ENCODE data around the gene ZNF506.
"Not testable (repeated sequence)": the region's sequence is repeated elsewhere in the genome, so short reads cannot be mapped to it uniquely, and the experiment has no call there.

Gene ZNF506

DNA sequence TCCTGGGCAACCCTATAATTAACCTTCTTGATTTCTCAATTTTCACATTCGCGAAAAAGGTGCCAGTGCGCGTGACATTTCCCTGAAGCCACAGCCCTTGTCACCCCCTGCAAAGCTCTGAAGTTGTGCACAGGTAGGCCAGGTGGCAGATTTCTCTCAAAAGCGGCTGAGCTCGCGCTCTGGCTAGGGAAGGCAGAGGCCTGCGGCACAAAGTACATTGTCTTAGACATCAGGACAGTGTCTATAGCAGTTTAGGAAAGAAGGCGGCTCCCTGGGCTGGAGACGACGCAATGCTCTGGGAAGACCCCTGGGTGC lies 45.7 kb downstream of the ZNF506 start:
- no peaks in the 10 kb centered on the region for H3K9me2 ChIP-seq (replicated peaks; ENCODE audit: insufficient read depth, low read length)
- peak overlapping the region; percentile 70 for H3K9ac ChIP-seq (ENCODE audit: low read length)
- H3K9me3 ChIP-seq (ENCODE audit: insufficient read depth, low read length): no peaks in the 10 kb centered on the region
- TF ChIP-seq EZH2phosphoT487 (conservative IDR thresholded peaks at IDR 0.05; ENCODE audit: low read length): no peak
- TF ChIP-seq, protein P1, sequence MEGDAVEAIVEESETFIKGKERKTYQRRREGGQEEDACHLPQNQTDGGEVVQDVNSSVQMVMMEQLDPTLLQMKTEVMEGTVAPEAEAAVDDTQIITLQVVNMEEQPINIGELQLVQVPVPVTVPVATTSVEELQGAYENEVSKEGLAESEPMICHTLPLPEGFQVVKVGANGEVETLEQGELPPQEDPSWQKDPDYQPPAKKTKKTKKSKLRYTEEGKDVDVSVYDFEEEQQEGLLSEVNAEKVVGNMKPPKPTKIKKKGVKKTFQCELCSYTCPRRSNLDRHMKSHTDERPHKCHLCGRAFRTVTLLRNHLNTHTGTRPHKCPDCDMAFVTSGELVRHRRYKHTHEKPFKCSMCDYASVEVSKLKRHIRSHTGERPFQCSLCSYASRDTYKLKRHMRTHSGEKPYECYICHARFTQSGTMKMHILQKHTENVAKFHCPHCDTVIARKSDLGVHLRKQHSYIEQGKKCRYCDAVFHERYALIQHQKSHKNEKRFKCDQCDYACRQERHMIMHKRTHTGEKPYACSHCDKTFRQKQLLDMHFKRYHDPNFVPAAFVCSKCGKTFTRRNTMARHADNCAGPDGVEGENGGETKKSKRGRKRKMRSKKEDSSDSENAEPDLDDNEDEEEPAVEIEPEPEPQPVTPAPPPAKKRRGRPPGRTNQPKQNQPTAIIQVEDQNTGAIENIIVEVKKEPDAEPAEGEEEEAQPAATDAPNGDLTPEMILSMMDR (IDR thresholded peaks at IDR 0.05; ENCODE audit: insufficient read depth, low read length, poor library complexity, severe bottlenecking): no peak
- no peaks in the 10 kb centered on the region for H3K36me3 ChIP-seq (ENCODE audit: low read length)
- H3K79me2 ChIP-seq (ENCODE audit: insufficient read depth, low read length): peaks cover 25% of the 10 kb centered on the region
- H3F3A ChIP-seq (ENCODE audit: insufficient read depth): 0 out of 2 replicates have a peak, but pooled peaks cover 7% of the 10 kb centered on the region
- peak overlapping the region; percentile 65 for H2AFZ ChIP-seq (ENCODE audit: low read depth, low read length, severe bottlenecking)
- no peak overlapping the region for H3K27ac ChIP-seq (ENCODE audit: low read depth, low read length)
- H3K4me3 ChIP-seq (ENCODE audit: insufficient read depth, low read length, poor library complexity, severe bottlenecking): peak overlapping the region; percentile 86
- no peaks in the 10 kb centered on the region for H4K20me1 ChIP-seq (ENCODE audit: low read depth, low read length)
- H3K27me3 ChIP-seq (ENCODE audit: low read length): no peaks in the 10 kb centered on the region
- peak overlapping the region; percentile 88 for H3K4me2 ChIP-seq (ENCODE audit: low read depth, low read length, poor library complexity, severe bottlenecking)

DNA sequence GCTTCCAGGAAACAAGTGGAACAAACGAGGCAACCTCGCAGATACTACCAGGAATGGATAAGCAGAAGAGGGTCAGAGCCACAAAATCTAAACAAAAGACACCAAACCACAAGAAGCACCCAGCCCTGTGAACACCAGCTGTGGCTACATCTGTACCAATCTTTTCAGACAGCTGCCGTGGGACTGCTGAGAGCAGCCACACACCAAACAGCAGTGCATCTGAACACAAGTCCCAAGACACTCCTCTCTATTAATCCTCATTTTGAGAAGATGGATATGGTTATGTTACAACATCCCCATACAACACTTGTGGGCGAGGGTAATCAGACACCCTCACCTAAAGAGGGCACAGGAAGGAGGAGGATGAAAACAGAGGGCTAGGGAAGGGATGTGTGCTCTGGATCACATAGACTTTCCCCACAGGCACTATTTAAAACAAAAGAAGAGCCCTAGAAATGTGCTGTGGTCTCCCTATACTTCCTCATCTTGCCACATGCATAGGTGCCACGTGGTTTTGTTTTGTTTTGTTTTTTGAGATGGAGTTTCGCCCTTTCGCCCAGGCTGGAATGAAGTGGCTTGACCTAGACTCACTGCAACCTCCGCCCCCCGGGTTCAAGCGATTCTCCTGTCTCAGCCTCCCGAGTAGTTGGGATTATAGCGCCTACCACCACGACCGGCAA lies 47.1 kb downstream of the ZNF506 start:
- no peak overlapping the region for H2AFZ ChIP-seq (ENCODE audit: low read depth, low read length, severe bottlenecking)
- H3K9me3 ChIP-seq (ENCODE audit: insufficient read depth, low read length): no peaks in the 10 kb centered on the region
- H3K4me3 ChIP-seq (ENCODE audit: insufficient read depth, low read length, poor library complexity, severe bottlenecking): no peak overlapping the region
- TF ChIP-seq, protein P1 (IDR thresholded peaks at IDR 0.05; ENCODE audit: insufficient read depth, low read length, poor library complexity, severe bottlenecking): no peak
- TF ChIP-seq EZH2phosphoT487 (conservative IDR thresholded peaks at IDR 0.05; ENCODE audit: low read length): no peak
- no peaks in the 10 kb centered on the region for H4K20me1 ChIP-seq (ENCODE audit: low read depth, low read length)
- no peaks in the 10 kb centered on the region for H3K27me3 ChIP-seq (ENCODE audit: low read length)
- no peak overlapping the region for H3K27ac ChIP-seq (ENCODE audit: low read depth, low read length)
- no peaks in the 10 kb centered on the region for H3K36me3 ChIP-seq (ENCODE audit: low read length)
- no peak overlapping the region for H3K4me2 ChIP-seq (ENCODE audit: low read depth, low read length, poor library complexity, severe bottlenecking)
- H3F3A ChIP-seq (ENCODE audit: insufficient read depth): 0 out of 2 replicates have a peak, but pooled peaks cover 7% of the 10 kb centered on the region
- H3K9me2 ChIP-seq (replicated peaks; ENCODE audit: insufficient read depth, low read length): no peaks in the 10 kb centered on the region
- peaks cover 17% of the 10 kb centered on the region for H3K79me2 ChIP-seq (ENCODE audit: insufficient read depth, low read length)
- H3K9ac ChIP-seq (ENCODE audit: low read length): no peak overlapping the region

DNA sequence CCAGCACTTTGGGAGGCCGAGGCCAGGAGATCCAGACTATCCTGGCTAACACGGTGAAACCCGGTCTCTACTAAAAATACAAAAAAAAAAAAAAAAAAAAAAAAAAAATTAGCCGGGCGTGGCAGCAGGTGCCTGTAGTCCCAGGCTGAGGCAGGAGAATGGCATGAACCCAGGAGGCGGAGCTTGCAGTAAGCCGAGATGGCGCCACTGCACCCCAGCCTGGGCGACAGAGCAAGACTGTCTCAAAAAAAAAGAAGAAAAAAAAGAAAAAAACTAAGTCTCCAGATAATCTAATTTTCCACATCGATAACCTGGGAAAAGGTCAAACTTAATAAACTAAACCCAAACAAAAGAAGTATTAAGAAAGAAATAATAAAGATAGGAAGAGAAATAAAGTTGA lies 49.6 kb downstream of the ZNF506 start:
- H4K20me1 ChIP-seq (ENCODE audit: low read depth, low read length); H3K9ac ChIP-seq (ENCODE audit: low read length); H3K9me2 ChIP-seq (replicated peaks; ENCODE audit: insufficient read depth, low read length); H3K27ac ChIP-seq (ENCODE audit: low read depth, low read length); H3F3A ChIP-seq (ENCODE audit: insufficient read depth); H3K36me3 ChIP-seq (ENCODE audit: low read length); H3K4me3 ChIP-seq (ENCODE audit: insufficient read depth, low read length, poor library complexity, severe bottlenecking); H3K9me3 ChIP-seq (ENCODE audit: insufficient read depth, low read length); H3K79me2 ChIP-seq (ENCODE audit: insufficient read depth, low read length); H3K27me3 ChIP-seq (ENCODE audit: low read length); H2AFZ ChIP-seq (ENCODE audit: low read depth, low read length, severe bottlenecking): not testable (repeated sequence)
- peak overlapping the region; percentile 31 for H3K4me2 ChIP-seq (ENCODE audit: low read depth, low read length, poor library complexity, severe bottlenecking)

DNA sequence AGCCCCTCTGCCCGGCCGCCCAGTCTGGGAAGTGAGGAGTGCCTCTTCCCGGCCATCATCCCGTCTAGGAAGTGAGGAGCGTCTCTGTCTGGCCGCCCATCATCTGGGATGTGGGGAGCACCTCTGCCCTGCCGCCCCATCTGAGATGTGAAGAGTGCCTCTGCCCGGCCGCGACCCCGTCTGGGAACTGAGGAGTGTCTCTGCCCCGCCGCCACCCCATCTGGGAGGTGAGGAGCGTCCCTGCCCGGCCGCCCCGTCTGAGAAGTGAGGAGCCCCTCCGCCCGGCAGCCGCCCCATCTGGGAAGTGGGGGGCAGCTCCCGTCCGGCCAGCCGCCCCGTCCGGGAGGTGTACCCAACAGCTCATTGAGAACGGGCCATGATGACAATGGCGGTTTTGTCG lies 51.6 kb downstream of the ZNF506 start:
- H3K9me3 ChIP-seq (ENCODE audit: insufficient read depth, low read length); H3K4me2 ChIP-seq (ENCODE audit: low read depth, low read length, poor library complexity, severe bottlenecking); H2AFZ ChIP-seq (ENCODE audit: low read depth, low read length, severe bottlenecking); H3K36me3 ChIP-seq (ENCODE audit: low read length); H3K27me3 ChIP-seq (ENCODE audit: low read length); H3K4me3 ChIP-seq (ENCODE audit: insufficient read depth, low read length, poor library complexity, severe bottlenecking); H3K27ac ChIP-seq (ENCODE audit: low read depth, low read length); H4K20me1 ChIP-seq (ENCODE audit: low read depth, low read length); H3K9ac ChIP-seq (ENCODE audit: low read length); H3K9me2 ChIP-seq (replicated peaks; ENCODE audit: insufficient read depth, low read length); H3F3A ChIP-seq (ENCODE audit: insufficient read depth); H3K79me2 ChIP-seq (ENCODE audit: insufficient read depth, low read length): not testable (repeated sequence)

Data from SU-DHL-6 (cell line).